Activated T-helper 1 cell treated with anti-CD3 and anti-CD28 coated beads, Interleukin-12 subunit alpha, Interleukin-12 subunit beta, Interleukin-2, Interleukin-4 antibody, amounts not matched to agents 30 ng/mL and 10 ng/mL and 1 ng/mL, durations not matched to agents 14 hours and 24 hours and 36 hours (primary cell): ENCODE results near the gene AGPAT2. TPM values are rescaled to one million over a fixed set of nuclear protein-coding genes. Genes with fewer than 3 reads are reported as not detected.
"Not testable (repeated sequence)": the region's sequence is repeated elsewhere in the genome, so short reads cannot be mapped to it uniquely, and the experiment has no call there.

Experiments used
- DNase-seq: peaks from one replicate; pipeline ENCODE4 v3.0.0; 2021; ENCODE audit warnings: low spot score
- H3K27ac Mint-ChIP-seq: one replicate; pipeline ENCODE4 v1.8.0; 2021; ENCODE audit warnings: mild to moderate bottlenecking, mixed read lengths
- H3K27me3 Mint-ChIP-seq: one replicate; pipeline ENCODE4 v1.8.0; 2022; ENCODE audit warnings: mild to moderate bottlenecking, moderate library complexity, mixed read lengths; ENCODE audit not compliant: insufficient read depth
- H3K36me3 Mint-ChIP-seq: one replicate; pipeline ENCODE4 v1.8.0; 2021; ENCODE audit warnings: low read depth, mixed read lengths
- H3K4me1 Mint-ChIP-seq: one replicate; pipeline ENCODE4 v1.8.0; 2021; ENCODE audit warnings: low read depth, mixed read lengths
- H3K4me3 Mint-ChIP-seq: one replicate; pipeline ENCODE4 v1.8.0; 2021; ENCODE audit warnings: mild to moderate bottlenecking, moderate library complexity, mixed read lengths
- H3K9me3 Mint-ChIP-seq: one replicate; pipeline ENCODE4 v1.8.0; 2021; ENCODE audit warnings: mixed read lengths
- intact Hi-C: fragments of 100-400 bp; cut with micrococcal nuclease; formaldehyde crosslinking; loops from one replicate; pipeline ENCODE4 v1.15.1; 2024
- total RNA-seq: library from RNA; stranded (reverse); gene quantifications from 2 replicates; pipeline ENCODE4 v1.2.3, GENCODE V29; 2022

The AGPAT2 gene
- total RNA-seq, 1 donor from 2014 or later, result 25.0 TPM

- DNase-seq, result no peak
- Mint-ChIP-seq H3K27ac (no peak overlapping the region), H3K4me3 (no peak overlapping the region), H3K36me3 (no peaks in the 10 kb centered on the region), H3K9me3 (no peaks in the 10 kb centered on the region), H3K4me1 (no peaks in the 10 kb centered on the region), H3K27me3 (peaks cover 18% of the 10 kb centered on the region)
- intact Hi-C loops, result no loop called here
These were observed 46.8 kb downstream of the AGPAT2 start for GRCh38 chr9:136640171-136641111.

- no peak for DNase-seq
- intact Hi-C loops, result no loop called here
- peaks cover 4% of the 10 kb centered on the region for H3K27me3 Mint-ChIP-seq
- no peak overlapping the region for H3K27ac Mint-ChIP-seq
- H3K36me3 Mint-ChIP-seq, result no peaks in the 10 kb centered on the region
- no peak overlapping the region for H3K4me3 Mint-ChIP-seq
- no peaks in the 10 kb centered on the region for H3K4me1 Mint-ChIP-seq
- H3K9me3 Mint-ChIP-seq, result no peaks in the 10 kb centered on the region
These were observed 52.4 kb downstream of the AGPAT2 start for GRCh38 chr9:136634904-136635303.

- H3K9me3 Mint-ChIP-seq, H3K4me3 Mint-ChIP-seq, H3K27ac Mint-ChIP-seq, H3K4me1 Mint-ChIP-seq, H3K27me3 Mint-ChIP-seq, H3K36me3 Mint-ChIP-seq, DNase-seq, intact Hi-C loops: not testable (repeated sequence)
These were observed 54.7 kb downstream of the AGPAT2 start for GRCh38 chr9:136632491-136633106.

- intact Hi-C loops, H3K4me3 Mint-ChIP-seq, H3K27ac Mint-ChIP-seq, DNase-seq, H3K36me3 Mint-ChIP-seq, H3K9me3 Mint-ChIP-seq, H3K27me3 Mint-ChIP-seq, H3K4me1 Mint-ChIP-seq: not testable (repeated sequence)
These were observed 55.2 kb downstream of the AGPAT2 start for GRCh38 chr9:136632072-136632471.

DNA sequence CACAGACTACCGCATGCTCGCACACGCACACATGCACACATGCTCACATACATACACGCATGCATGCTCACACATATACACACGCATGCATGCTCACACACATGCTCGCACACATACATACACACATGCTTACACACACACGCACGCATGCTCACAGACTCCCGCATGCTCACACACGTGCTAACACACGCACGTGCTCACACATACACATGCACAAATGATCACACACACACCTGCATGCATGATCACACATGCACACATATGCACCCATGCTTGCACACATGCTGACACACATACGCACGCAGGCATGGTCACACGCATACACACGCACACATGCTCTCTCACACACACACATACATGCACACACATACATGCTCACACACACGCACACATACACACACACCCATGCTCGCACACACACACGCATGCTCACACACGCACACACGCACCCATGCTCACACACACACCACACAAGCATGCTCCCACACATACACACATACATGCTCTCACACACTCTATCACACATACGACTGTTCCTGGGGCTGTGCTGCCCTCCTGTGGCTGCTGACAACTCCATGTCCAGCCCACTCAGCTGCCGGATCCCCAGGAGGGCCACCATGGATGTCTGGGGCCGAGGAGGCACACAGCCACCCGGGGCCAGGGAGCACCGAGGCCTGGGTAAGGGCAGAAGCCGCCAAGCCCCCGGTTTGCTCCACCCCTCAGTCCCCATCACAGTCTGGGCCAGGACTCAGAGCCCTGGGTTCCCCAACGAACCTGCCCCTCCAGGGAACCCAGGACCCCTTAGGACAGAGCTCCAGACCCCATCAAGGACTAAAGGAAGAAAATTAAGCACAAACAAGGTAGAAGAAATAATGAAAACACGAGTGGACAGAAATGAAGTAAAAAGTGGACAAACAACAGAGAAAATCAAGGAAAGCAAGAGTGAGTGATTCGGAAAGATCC is 55.9 kb downstream of the AGPAT2 start:
- DNase-seq, result peak; percentile 65
- Mint-ChIP-seq H3K4me3 (no peak overlapping the region), H3K27me3 (peaks cover 8% of the 10 kb centered on the region), H3K27ac (no peak overlapping the region), H3K36me3 (no peaks in the 10 kb centered on the region), H3K9me3 (no peaks in the 10 kb centered on the region), H3K4me1 (no peaks in the 10 kb centered on the region)
- intact Hi-C loops, result loop anchor here (1.0 to 2.0 kb wide), 2 partner anchors 143 to 147 kb away; no protein-coding TSS in a partner anchor

GRCh38 chr9:136630662-136630992 is 56.6 kb downstream of the AGPAT2 start:
- no peak for DNase-seq
- intact Hi-C loops, result loop anchor here (2.0 kb wide), 1 partner anchor 146 kb away; no protein-coding TSS in a partner anchor
- Mint-ChIP-seq H3K27ac (no peak overlapping the region), H3K9me3 (no peaks in the 10 kb centered on the region), H3K4me3 (no peak overlapping the region), H3K4me1 (no peaks in the 10 kb centered on the region), H3K27me3 (peaks cover 9% of the 10 kb centered on the region), H3K36me3 (no peaks in the 10 kb centered on the region)

DNA sequence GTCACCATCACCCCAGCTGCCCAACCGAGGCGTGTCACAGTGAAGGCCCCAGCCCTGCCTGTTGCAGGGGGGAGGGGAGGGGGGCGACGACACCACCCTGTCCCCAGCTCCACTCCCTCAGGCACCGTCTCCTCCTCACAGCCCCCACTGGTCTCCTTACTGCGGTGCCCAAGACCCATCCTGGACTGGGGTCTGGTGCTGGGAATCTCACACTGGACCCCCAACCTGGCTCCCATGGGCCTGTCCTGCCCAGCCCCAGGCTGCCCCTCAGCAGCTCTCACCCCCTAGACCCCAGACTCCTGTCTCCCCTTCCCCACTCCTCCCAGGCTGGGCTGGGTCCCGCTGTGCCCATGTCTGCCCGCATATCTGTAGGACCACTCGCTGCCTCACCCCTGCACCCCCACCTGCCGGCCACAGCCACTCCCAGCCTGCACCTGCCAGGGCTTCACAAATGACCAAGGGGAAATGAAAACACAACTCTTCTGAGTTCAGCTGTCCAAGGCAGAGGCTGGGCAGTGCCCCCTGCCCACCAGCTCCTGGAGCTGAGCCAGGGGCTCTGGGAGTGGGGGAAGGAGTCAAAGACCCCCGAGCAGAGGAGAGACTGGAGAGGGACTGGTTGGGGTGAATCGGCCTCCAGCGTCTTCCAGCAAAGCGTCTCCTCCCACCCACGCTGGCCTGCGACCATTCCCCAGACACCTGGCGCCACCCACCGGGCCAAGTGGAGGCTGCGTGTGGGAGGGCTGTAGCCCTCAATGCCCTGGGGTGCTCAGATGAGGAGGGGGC is 57.2 kb downstream of the AGPAT2 start:
- Mint-ChIP-seq H3K36me3 (no peaks in the 10 kb centered on the region), H3K9me3 (no peaks in the 10 kb centered on the region), H3K27me3 (peaks cover 11% of the 10 kb centered on the region), H3K4me1 (no peaks in the 10 kb centered on the region), H3K4me3 (no peak overlapping the region), H3K27ac (no peak overlapping the region)
- peak; percentile 31 for DNase-seq
- intact Hi-C loops, result loop anchor here (2.0 kb wide), 1 partner anchor 145 kb away; no protein-coding TSS in a partner anchor

GRCh38 chr9:136629001-136629878 is 58.0 kb downstream of the AGPAT2 start:
- Mint-ChIP-seq H3K27me3 (peaks cover 7% of the 10 kb centered on the region), H3K4me1 (no peaks in the 10 kb centered on the region), H3K27ac (no peak overlapping the region), H3K36me3 (no peaks in the 10 kb centered on the region), H3K4me3 (no peak overlapping the region), H3K9me3 (no peaks in the 10 kb centered on the region)
- no peak for DNase-seq
- intact Hi-C loops, result no loop called here

DNA sequence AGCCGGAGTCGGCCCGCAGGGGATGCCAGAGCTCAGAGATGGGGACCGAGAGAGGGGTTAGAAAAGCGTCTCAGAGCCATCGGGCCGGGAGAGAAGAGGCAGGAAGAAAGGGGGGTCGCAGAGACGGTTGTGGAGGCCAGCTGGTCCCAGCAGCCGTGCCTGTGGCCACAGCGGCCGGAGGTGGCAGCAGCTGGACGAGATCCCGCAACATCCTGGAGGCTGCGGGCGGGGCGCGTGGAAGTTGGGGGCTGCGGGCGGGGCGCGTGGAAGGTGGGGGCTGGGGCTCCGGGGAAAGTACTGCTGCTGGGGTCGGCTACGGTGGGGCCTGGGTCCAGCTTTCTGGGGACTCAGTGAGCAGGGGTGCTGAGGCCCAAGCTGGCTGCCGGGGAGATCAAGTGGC is 59.0 kb downstream of the AGPAT2 start:
- Mint-ChIP-seq H3K9me3 (no peaks in the 10 kb centered on the region), H3K27ac (no peak overlapping the region), H3K36me3 (no peaks in the 10 kb centered on the region), H3K27me3 (peaks cover 7% of the 10 kb centered on the region), H3K4me3 (no peak overlapping the region), H3K4me1 (no peaks in the 10 kb centered on the region)
- intact Hi-C loops, result no loop called here
- DNase-seq, result no peak

DNA sequence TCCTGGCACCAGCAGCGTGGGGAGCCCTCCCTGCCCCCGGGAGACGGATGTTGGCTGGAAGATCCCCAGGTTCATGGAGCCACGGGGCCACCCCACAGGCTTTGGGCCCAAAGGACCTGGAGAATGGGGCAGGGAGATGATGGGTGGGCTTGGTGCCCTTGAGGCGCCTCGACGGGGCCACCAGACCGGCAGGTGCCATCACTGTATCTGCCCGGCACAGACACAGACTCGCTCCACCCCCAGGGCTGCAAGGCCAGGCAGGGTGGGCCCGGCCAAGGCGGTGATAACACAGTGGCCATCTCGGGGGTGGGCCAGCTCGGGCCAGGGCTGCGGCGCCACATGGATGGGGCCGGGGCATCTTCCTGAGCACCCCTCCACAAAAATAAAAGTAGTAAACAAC is 59.6 kb downstream of the AGPAT2 start:
- H3K27me3 Mint-ChIP-seq, result peaks cover 7% of the 10 kb centered on the region
- no peak for DNase-seq
- no peaks in the 10 kb centered on the region for H3K4me1 Mint-ChIP-seq
- H3K36me3 Mint-ChIP-seq, result no peaks in the 10 kb centered on the region
- H3K9me3 Mint-ChIP-seq, result no peaks in the 10 kb centered on the region
- no peak overlapping the region for H3K27ac Mint-ChIP-seq
- no peak overlapping the region for H3K4me3 Mint-ChIP-seq
- intact Hi-C loops, result no loop called here

DNA sequence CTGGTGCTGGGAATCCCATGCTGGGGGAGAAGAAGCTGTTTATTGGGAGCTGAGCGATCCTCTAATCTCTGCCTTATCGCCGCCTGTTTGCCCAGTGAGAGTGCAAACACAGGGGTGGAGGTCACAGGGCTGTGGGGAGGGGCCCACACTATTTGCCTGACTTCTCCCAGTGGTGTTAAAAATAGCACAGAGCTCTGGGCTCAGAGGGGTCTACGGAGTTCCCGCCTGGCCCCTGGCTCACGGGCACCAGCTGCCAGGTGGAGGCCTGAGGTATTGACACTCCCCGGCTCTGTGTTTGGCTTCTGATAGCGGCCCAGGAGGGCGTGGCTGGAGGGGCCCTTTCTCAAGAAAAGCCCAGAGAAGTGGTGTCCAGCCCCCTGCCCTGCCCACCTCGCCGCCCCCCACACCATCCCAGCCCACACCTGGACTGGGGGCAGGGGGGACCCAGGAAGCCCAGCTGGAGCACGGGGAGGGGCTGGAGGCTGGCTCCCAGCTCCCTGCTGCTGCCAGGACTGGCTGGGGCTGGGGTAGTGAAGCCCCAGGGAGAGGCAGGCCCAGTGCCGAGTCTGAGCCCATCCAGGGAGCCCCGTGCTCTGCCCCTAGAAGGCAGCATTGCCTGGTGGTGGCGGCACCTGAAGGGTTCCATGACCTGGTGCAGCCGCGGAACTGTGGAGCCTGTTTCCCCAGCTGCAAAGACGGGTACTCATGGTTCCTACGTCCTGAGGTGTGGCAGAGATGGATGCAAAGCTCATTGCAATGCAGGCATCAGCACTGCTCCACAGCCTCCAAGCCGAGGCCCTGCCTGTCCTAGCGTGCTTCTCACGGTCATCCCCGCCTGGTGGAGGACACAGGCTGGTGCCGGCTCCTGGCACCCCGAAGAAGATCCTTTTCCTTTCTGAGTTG is 60.3 kb downstream of the AGPAT2 start:
- peaks cover 7% of the 10 kb centered on the region for H3K27me3 Mint-ChIP-seq
- no peak overlapping the region for H3K4me3 Mint-ChIP-seq
- no peak overlapping the region for H3K27ac Mint-ChIP-seq
- no peaks in the 10 kb centered on the region for H3K9me3 Mint-ChIP-seq
- no peak for DNase-seq
- H3K4me1 Mint-ChIP-seq, result no peaks in the 10 kb centered on the region
- intact Hi-C loops, result no loop called here
- H3K36me3 Mint-ChIP-seq, result no peaks in the 10 kb centered on the region
